B cell (primary cell): ENCODE results near the gene CLASP1. TPM values are rescaled to one million over a fixed set of nuclear protein-coding genes. Genes with fewer than 3 reads are reported as not detected.
"Not testable (repeated sequence)": the region's sequence is repeated elsewhere in the genome, so short reads cannot be mapped to it uniquely, and the experiment has no call there.

Experiments
- ATAC-seq: fragments of 200-7000 bp; cut with Tn5 transposase; one replicate; pipeline ENCODE4 v1.10.0; 2021; ENCODE audit warnings: low read depth, mild to moderate bottlenecking, moderate number of reproducible peaks, moderate library complexity
- CTCF ChIA-PET: fragments of 350-600 bp; sonication (Branson Sonifier 250); formaldehyde crosslinking; loops from one replicate; lab custom pipeline; 2021; ENCODE audit warnings: antibody characterized with exemption, inconsistent platforms; lab: Charles Lee
- POLR2A ChIA-PET: fragments of 350-600 bp; sonication (Branson Sonifier 250); formaldehyde crosslinking; loops from one replicate; lab custom pipeline; 2021; ENCODE audit warnings: antibody characterized with exemption; lab: Charles Lee
- DNase-seq: peaks from one replicate; pipeline ENCODE4 v3.0.0; 2013
- H2AFZ ChIP-seq: 2 replicates; pipeline ENCODE4 v1.6.1; 2012; ENCODE audit warnings: mild to moderate bottlenecking, low read depth, low read length; ENCODE audit not compliant: insufficient read depth, poor library complexity, severe bottlenecking
- H3K27ac ChIP-seq, 2 donors: 1 replicate in 1 of 2; 2 replicates in 1 of 2; pipeline ENCODE4 v1.5.1; 2012 to 2013; ENCODE audit warnings: low read length in 2 of 2, mild to moderate bottlenecking in 2 of 2, moderate library complexity in 1 of 2
- H3K27me3 ChIP-seq, 4 experiments: fragments of 200-600 bp in 1 of 4; sonication (generic) in 1 of 4; replicated peaks in 1 of 4; 1 replicate in 2 of 4; 2 replicates in 2 of 4; pipeline versions ENCODE4 v1.6.1 to v1.7.0; 2013 to 2016; ENCODE audit warnings: low read length in 3 of 4, mild to moderate bottlenecking in 2 of 4, mixed read lengths in 1 of 4, moderate library complexity in 1 of 4; ENCODE audit not compliant: insufficient read depth in 4 of 4, control insufficient read depth in 3 of 4; ENCODE audit errors: control extremely low read depth in 1 of 4
- H3K36me3 ChIP-seq, 2 experiments: replicated peaks in 1 of 2; 1 replicate in 1 of 2; 2 replicates in 1 of 2; pipeline versions ENCODE4 v1.6.1 to v1.7.1; 2013; ENCODE audit warnings: low read length in 1 of 2; ENCODE audit not compliant: insufficient read depth in 2 of 2, control insufficient read depth in 1 of 2; ENCODE audit errors: control extremely low read depth in 1 of 2, extremely low read depth in 1 of 2
- H3K4me1 ChIP-seq, 2 donors: fragments of 200-600 bp in 1 of 2; sonication (generic) in 1 of 2; 1 replicate in 1 of 2; 2 replicates in 1 of 2; pipeline versions ENCODE4 v1.5.1 to v1.6.1; 2013 to 2017; ENCODE audit warnings: low read length in 2 of 2; ENCODE audit not compliant: control insufficient read depth in 2 of 2, insufficient read depth in 2 of 2
- H3K4me2 ChIP-seq: replicated peaks from 2 replicates; pipeline ENCODE3; 2012; ENCODE audit warnings: mild to moderate bottlenecking, low read depth, low read length; ENCODE audit not compliant: poor library complexity, severe bottlenecking
- H3K4me3 ChIP-seq, 5 experiments: fragments of 200-600 bp in 1 of 5; sonication (generic) in 1 of 5; 1 replicate in 3 of 5; 2 replicates in 2 of 5; pipeline versions ENCODE4 v1.5.1 to v1.7.0; 2011 to 2016; ENCODE audit warnings: low read length in 4 of 5, mild to moderate bottlenecking in 4 of 5, low read depth in 2 of 5, control low read depth in 1 of 5, moderate library complexity in 1 of 5; ENCODE audit not compliant: insufficient read depth in 1 of 5; ENCODE audit errors: control extremely low read depth in 1 of 5, extremely low read depth in 1 of 5
- H3K79me2 ChIP-seq: fragments of 200-600 bp; sonication (generic); one replicate; pipeline ENCODE4 v1.6.0; 2016; ENCODE audit warnings: low read length; ENCODE audit not compliant: control insufficient read depth, insufficient read depth
- H3K9ac ChIP-seq: fragments of 200-600 bp; sonication (generic); 2 replicates; pipeline ENCODE4 v1.6.1; 2017; ENCODE audit warnings: mild to moderate bottlenecking, low read length, moderate library complexity
- H3K9me3 ChIP-seq, 3 donors: one replicate each; pipeline versions ENCODE4 v1.6.1 to v1.7.1; 2013; ENCODE audit warnings: low read length in 2 of 3; ENCODE audit not compliant: control insufficient read depth in 2 of 3, insufficient read depth in 1 of 3; ENCODE audit errors: control extremely low read depth in 1 of 3
- H4K20me1 ChIP-seq: 2 replicates; pipeline ENCODE4 v1.6.0; 2012; ENCODE audit warnings: mild to moderate bottlenecking, low read length; ENCODE audit not compliant: insufficient read depth, control insufficient read depth, poor library complexity, severe bottlenecking
- H3K27ac Mint-ChIP-seq: one replicate; pipeline ENCODE4 v1.8.0; 2021; ENCODE audit warnings: mixed read lengths
- H3K27me3 Mint-ChIP-seq: one replicate; pipeline ENCODE4 v1.8.0; 2021; ENCODE audit warnings: mixed read lengths
- H3K4me1 Mint-ChIP-seq: one replicate; pipeline ENCODE4 v1.8.0; 2021; ENCODE audit warnings: mixed read lengths
- H3K4me3 Mint-ChIP-seq: one replicate; pipeline ENCODE4 v1.8.0; 2021; ENCODE audit warnings: mixed read lengths
- H3K9me3 Mint-ChIP-seq: one replicate; pipeline ENCODE4 v1.8.0; 2022; ENCODE audit warnings: mixed read lengths; ENCODE audit not compliant: insufficient read depth
- CTCF ChIP-seq: fragments of 200-600 bp; IDR thresholded peaks from one replicate; pipeline ENCODE4 v1.8.0; 2022; ENCODE audit warnings: antibody characterized with exemption, mild to moderate bottlenecking
- EZH2 ChIP-seq: IDR thresholded peaks from 2 replicates; pipeline ENCODE4 v1.6.1; 2012; ENCODE audit warnings: borderline replicate concordance, low read depth, mild to moderate bottlenecking, moderate library complexity, low read length; ENCODE audit not compliant: insufficient read depth, poor library complexity, severe bottlenecking
- WGBS: methylation state at CpG from one replicate; pipeline ENCODE4 v1.1.5; 2013; ENCODE audit warnings: missing lambda C conversion rate; ENCODE audit not compliant: insufficient coverage; 5-methylcytosine and 5-hydroxymethylcytosine counted together
- intact Hi-C: fragments of 100-400 bp; cut with micrococcal nuclease; formaldehyde crosslinking; loops from one replicate; pipeline ENCODE4 v1.10.0; 2022
- polyA plus RNA-seq: library from polyadenylated mRNA; depleted of rRNA; stranded (reverse); fragments of >200 nt; gene quantifications from 2 replicates; pipeline ENCODE4 v1.2.3, GENCODE V29; 2012
- total RNA-seq, 2 donors: library from RNA; stranded (reverse); fragments of 120-200 nt in 1 of 2; gene quantifications; 1 replicate in 1 of 2; 2 replicates in 1 of 2; pipeline versions ENCODE4 v1.2.3 to v1.2.4, GENCODE V29; 2013 to 2022

Gene CLASP1
- total and polyA plus RNA-seq, 2 donors (not counting 1 experiment from before 2014, with no cell fraction given), result 8.7 to 88.0 TPM

- Histone ChIP-seq H3K79me2 (peaks cover 22% of the 10 kb centered on the region), H3K27me3 (no peaks in the 10 kb centered on the region), H3K27ac (no peak overlapping the region), H3K9me3 (no peaks in the 10 kb centered on the region), H3K4me1 (no peaks in the 10 kb centered on the region), H2AFZ (no peak overlapping the region), H3K9ac (no peak overlapping the region), H4K20me1 (no peaks in the 10 kb centered on the region), H3K36me3 (peaks cover 6 to 12% of the 10 kb centered on the region in 2 experiments), H3K4me2 (no peak overlapping the region), H3K4me3 (no peak overlapping the region)
- H3K4me1 Mint-ChIP-seq, result peaks cover 9% of the 10 kb centered on the region
- ATAC-seq (no peak), DNase-seq (no peak)
- no peak overlapping the region for H3K27ac Mint-ChIP-seq
- H3K4me3 Mint-ChIP-seq, result no peak overlapping the region
- TF ChIP-seq EZH2, result no peak
- TF ChIP-seq CTCF, result no peak
- H3K27me3 Mint-ChIP-seq, result no peaks in the 10 kb centered on the region
- 100% methylated on average over 1 of the region's 6 CpGs for WGBS
- H3K9me3 Mint-ChIP-seq, result no peaks in the 10 kb centered on the region
- CTCF ChIA-PET, result no interaction called here
- POLR2A ChIA-PET, result no interaction called here
- intact Hi-C loops, result no loop called here
Measured at GRCh38 chr2:121478996-121479745, 170.1 kb downstream of the CLASP1 start.

GRCh38 chr2:121478358-121478995, 170.8 kb downstream of the CLASP1 start:
- H4K20me1 ChIP-seq, ATAC-seq, H3K4me1 Mint-ChIP-seq, H3K9me3 Mint-ChIP-seq, H3K27ac Mint-ChIP-seq, H3K4me3 ChIP-seq, intact Hi-C loops, DNase-seq, H3K4me2 ChIP-seq, H3K27ac ChIP-seq, H2AFZ ChIP-seq, H3K27me3 ChIP-seq, H3K9ac ChIP-seq, H3K4me1 ChIP-seq, POLR2A ChIA-PET, H3K9me3 ChIP-seq, H3K27me3 Mint-ChIP-seq, CTCF ChIA-PET, H3K4me3 Mint-ChIP-seq: not testable (repeated sequence)
- H3K36me3 ChIP-seq, result peaks cover 6 to 14% of the 10 kb centered on the region in 2 experiments
- H3K79me2 ChIP-seq, result peaks cover 22% of the 10 kb centered on the region
- 100% methylated on average over 1 of the region's 7 CpGs for WGBS
